ENCODE measurements around the gene MFSD2A.

MFSD2A gene

GRCh38 chr1:39951926-39952325 is 3.0 kb upstream of the MFSD2A start:
- no peak overlapping the region for H3K4me3 ChIP-seq (ENCODE audit: low read depth, low read length, poor library complexity, severe bottlenecking)
- no peaks in the 10 kb centered on the region; the same call in 1 of the 2 replicates for H3K36me3 ChIP-seq (ENCODE audit: insufficient read depth, low read length)
- no peaks in the 10 kb centered on the region for H3K79me2 ChIP-seq (ENCODE audit: insufficient read depth, low read length)
- H2AFZ ChIP-seq (ENCODE audit: low read length) = no peak overlapping the region
- H3K27me3 ChIP-seq (ENCODE audit: insufficient read depth, low read length) = no peaks in the 10 kb centered on the region; the same call in 1 of the 2 replicates
- no peaks in the 10 kb centered on the region for H3K9me2 ChIP-seq (ENCODE audit: low read depth, low read length)
- no peak overlapping the region for H3K27ac ChIP-seq (ENCODE audit: low read depth, low read length, poor library complexity, severe bottlenecking)
- peaks cover 20% of the 10 kb centered on the region for H3K4me1 ChIP-seq (ENCODE audit: insufficient read depth, low read length, severe bottlenecking)
- H4K20me1 ChIP-seq (ENCODE audit: insufficient read depth, low read length) = no peaks in the 10 kb centered on the region
- TF ChIP-seq CTCF (IDR thresholded peaks at IDR 0.05; ENCODE audit: low read length) = no peak
- no peak for TF ChIP-seq EZH2 (IDR thresholded peaks at IDR 0.05; ENCODE audit: borderline replicate concordance, low read length)
- no peaks in the 10 kb centered on the region for H3K9me3 ChIP-seq (ENCODE audit: low read length)
- H3K4me2 ChIP-seq (ENCODE audit: low read length) = no peak overlapping the region
- H3K9ac ChIP-seq (ENCODE audit: low read length) = no peak overlapping the region
- no peaks in the 10 kb centered on the region for H3F3A ChIP-seq (ENCODE audit: insufficient read depth, low read length)

GRCh38 chr1:39952359-39953110 is 2.4 kb upstream of the MFSD2A start:
- H3K27ac ChIP-seq (ENCODE audit: low read depth, low read length, poor library complexity, severe bottlenecking) = no peak overlapping the region

GRCh38 chr1:39954324-39954869 is 548 bp upstream of the MFSD2A start:
- H3K4me1 ChIP-seq (ENCODE audit: insufficient read depth, low read length, severe bottlenecking) = peaks cover 20% of the 10 kb centered on the region
- H3K4me3 ChIP-seq (ENCODE audit: low read depth, low read length, poor library complexity, severe bottlenecking) = peak overlapping the region; percentile 69
- H3K4me2 ChIP-seq (ENCODE audit: low read length) = peak overlapping the region; percentile 87
- no peak overlapping the region for H3K27ac ChIP-seq (ENCODE audit: low read depth, low read length, poor library complexity, severe bottlenecking)
- TF ChIP-seq CTCF (IDR thresholded peaks at IDR 0.05; ENCODE audit: low read length) = no peak
- TF ChIP-seq EZH2 (IDR thresholded peaks at IDR 0.05; ENCODE audit: borderline replicate concordance, low read length) = no peak
- no peak overlapping the region for H2AFZ ChIP-seq (ENCODE audit: low read length)
- H3K9ac ChIP-seq (ENCODE audit: low read length) = peak overlapping the region; percentile 51
- no peaks in the 10 kb centered on the region for H3K79me2 ChIP-seq (ENCODE audit: insufficient read depth, low read length)
- no peaks in the 10 kb centered on the region; the same call in 1 of the 2 replicates for H3K27me3 ChIP-seq (ENCODE audit: insufficient read depth, low read length)
- no peaks in the 10 kb centered on the region for H4K20me1 ChIP-seq (ENCODE audit: insufficient read depth, low read length)
- H3F3A ChIP-seq (ENCODE audit: insufficient read depth, low read length) = no peaks in the 10 kb centered on the region
- H3K9me3 ChIP-seq (ENCODE audit: low read length) = no peaks in the 10 kb centered on the region
- no peaks in the 10 kb centered on the region for H3K9me2 ChIP-seq (ENCODE audit: low read depth, low read length)
- no peaks in the 10 kb centered on the region; the same call in 1 of the 2 replicates for H3K36me3 ChIP-seq (ENCODE audit: insufficient read depth, low read length)

More at GRCh38 chr1:39952359-39953110, 2.4 kb upstream of the MFSD2A start:
- TF ChIP-seq EZH2 (IDR thresholded peaks at IDR 0.05; ENCODE audit: borderline replicate concordance, low read length) (no peak), CTCF (IDR thresholded peaks at IDR 0.05; ENCODE audit: low read length) (no peak)
- H3K27me3 ChIP-seq (ENCODE audit: insufficient read depth, low read length) = no peaks in the 10 kb centered on the region; the same call in 1 of the 2 replicates
- no peaks in the 10 kb centered on the region for H3K9me3 ChIP-seq (ENCODE audit: low read length)
- no peak overlapping the region for H3K4me3 ChIP-seq (ENCODE audit: low read depth, low read length, poor library complexity, severe bottlenecking)
- no peak overlapping the region for H3K9ac ChIP-seq (ENCODE audit: low read length)
- peaks cover 20% of the 10 kb centered on the region for H3K4me1 ChIP-seq (ENCODE audit: insufficient read depth, low read length, severe bottlenecking)
- H3K36me3 ChIP-seq (ENCODE audit: insufficient read depth, low read length) = no peaks in the 10 kb centered on the region; the same call in 1 of the 2 replicates
- no peak overlapping the region for H2AFZ ChIP-seq (ENCODE audit: low read length)
- H4K20me1 ChIP-seq (ENCODE audit: insufficient read depth, low read length) = no peaks in the 10 kb centered on the region
- H3K4me2 ChIP-seq (ENCODE audit: low read length) = no peak overlapping the region
- no peaks in the 10 kb centered on the region for H3K9me2 ChIP-seq (ENCODE audit: low read depth, low read length)
- no peaks in the 10 kb centered on the region for H3F3A ChIP-seq (ENCODE audit: insufficient read depth, low read length)
- H3K79me2 ChIP-seq (ENCODE audit: insufficient read depth, low read length) = no peaks in the 10 kb centered on the region

Measured in OCI-LY1 (cell line).